Stimulated activated CD8-positive, alpha-beta memory T cell treated with anti-CD3 and anti-CD28 coated beads, Interleukin-15, amount 100 ng/mL, for 24 hours (primary cell): ENCODE data around the gene PGAP3.

ENCODE experiments used
- DNase-seq: peaks from one replicate; pipeline ENCODE4 v3.0.0-alpha.2; 2020; ENCODE audit warnings: low read depth

Gene PGAP3

DNA sequence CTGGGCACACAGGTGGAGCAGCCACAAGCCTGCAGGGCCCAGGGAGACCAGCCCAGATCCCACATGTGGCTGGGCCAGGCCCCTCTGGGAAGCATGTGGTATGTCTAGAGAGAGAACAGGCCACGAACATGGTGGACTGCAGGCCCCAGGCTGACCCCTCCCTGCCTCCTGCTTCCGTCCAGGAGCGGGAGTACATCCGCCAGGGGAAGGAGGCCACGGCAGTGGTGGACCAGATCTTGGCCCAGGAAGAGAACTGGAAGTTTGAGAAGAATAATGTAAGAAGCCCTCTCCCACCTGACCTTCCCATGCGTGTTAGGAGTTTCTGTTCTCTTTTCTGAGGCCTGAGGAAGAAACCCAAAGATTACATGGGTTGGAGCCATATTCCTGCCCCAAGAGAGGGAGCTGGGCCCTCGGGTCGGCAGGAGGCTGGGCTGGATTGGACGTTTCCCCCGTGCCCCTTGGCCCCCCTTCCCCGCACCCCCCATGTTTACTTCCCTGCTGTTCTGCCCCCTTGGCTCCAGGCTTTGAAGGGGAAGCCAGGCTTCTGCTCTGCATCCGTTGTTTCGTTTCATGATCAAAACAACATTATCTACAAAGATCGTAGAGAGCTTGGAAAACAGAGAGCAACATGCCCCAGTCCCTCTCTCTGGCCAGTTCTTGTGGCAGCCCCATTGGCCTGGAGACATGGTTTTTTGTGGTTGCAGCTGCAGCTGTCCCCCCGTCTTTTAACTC, 28.4 kb downstream of the PGAP3 start:
- DNase-seq = no peak

DNA sequence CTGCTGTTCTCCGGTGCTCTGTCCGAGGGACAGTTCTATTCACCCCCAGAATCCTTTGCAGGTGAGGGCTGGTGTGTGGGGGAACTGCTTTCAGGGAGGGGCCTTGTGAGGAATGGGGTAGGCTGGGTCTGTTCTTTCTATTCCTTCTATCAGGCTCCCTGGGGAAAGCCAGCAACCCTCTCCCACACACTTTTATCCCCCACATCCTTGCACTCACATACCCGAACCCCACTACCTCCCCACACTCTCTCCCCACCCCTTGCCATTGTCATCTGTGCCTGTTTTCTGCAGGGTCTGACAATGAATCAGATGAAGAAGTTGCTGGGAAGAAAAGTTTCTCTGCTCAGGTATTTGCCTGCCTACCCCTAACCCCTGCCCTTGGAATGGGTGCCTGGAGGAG, 29.1 kb downstream of the PGAP3 start:
- DNase-seq = no peak

DNA sequence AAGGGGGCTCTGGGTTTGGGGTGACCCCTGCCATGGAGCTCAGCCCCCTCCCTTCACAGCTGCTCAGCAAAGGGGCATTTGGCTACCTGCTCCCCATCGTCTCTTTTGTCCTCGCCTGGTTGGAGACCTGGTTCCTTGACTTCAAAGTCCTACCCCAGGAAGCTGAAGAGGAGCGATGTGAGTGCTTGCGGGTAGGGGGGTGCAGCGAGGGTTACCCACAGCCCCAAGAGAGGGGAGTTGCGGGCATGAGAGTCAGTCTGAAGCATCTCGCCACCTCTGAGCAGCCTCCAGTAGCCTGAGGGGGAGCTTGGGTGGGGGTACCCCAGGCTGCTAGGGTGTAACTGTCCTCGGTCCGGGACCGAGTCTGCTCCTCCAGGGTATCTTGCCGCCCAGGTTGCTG, 29.5 kb downstream of the PGAP3 start:
- DNase-seq = no peak

DNA sequence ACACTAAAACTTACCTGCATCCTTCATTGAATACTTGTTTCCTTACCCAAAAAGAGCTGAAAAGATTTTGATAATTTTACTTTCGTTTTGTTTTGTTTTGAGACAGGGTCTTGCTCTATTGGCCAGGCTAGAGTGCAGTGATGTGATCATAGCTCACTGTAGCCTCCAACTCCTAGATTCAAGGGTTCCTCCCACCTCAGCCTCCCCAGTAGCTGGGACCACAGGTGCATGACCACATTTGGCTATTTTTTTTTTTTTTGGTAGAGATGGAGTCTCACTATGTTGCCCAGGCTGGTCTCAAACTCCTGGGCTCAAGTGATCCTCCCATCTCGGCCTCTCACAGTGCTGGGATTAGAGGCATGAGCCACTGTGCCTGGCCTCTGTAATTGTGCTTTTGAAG, 32.8 kb downstream of the PGAP3 start:
- no peak for DNase-seq

DNA sequence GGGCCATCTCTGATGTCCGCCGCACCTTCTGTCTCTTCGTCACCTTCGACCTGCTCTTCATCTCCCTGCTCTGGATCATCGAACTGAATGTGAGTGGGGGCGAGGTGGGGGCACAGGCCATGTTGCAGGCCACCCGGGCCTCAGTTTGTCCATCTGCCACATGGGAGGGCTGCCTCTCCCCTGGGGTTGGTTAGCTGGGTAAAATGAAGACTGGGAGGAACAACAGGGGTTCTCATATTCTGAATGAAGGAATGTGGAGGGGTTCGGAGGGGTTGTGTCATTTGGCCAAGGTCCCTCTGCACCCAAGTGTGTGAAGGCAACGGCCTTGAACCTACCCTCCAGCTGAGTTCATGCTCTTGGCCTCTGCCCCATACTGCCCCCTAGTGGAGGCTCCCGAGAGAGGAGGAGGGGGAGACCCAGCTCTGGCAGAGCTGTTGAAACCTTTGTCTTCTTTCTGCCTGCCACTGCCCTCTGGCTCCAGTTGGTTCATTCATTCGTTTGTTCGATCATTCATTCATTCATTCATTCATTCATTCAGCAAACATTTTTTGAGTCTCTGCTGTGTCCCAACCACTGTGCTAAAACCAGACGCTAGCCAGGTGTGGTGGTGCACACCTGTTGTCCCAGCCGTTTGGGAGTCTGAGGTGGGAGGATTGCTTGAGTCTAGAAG, 34.1 kb downstream of the PGAP3 start:
- peak; percentile 60 for DNase-seq

DNA sequence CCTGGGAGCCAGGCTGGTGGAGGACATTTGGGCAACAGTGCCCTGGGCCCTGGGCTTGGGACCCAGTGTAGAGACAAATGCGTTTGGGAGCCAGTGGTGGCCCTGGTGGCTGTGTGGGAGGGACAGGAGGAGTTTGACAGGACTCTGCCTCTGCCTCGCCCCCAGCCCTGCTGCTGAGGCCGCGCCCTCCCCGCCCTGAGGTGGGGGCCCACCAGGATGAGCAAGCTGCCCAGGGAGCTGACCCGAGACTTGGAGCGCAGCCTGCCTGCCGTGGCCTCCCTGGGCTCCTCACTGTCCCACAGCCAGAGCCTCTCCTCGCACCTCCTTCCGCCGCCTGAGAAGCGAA, 34.6 kb downstream of the PGAP3 start:
- no peak for DNase-seq

DNA sequence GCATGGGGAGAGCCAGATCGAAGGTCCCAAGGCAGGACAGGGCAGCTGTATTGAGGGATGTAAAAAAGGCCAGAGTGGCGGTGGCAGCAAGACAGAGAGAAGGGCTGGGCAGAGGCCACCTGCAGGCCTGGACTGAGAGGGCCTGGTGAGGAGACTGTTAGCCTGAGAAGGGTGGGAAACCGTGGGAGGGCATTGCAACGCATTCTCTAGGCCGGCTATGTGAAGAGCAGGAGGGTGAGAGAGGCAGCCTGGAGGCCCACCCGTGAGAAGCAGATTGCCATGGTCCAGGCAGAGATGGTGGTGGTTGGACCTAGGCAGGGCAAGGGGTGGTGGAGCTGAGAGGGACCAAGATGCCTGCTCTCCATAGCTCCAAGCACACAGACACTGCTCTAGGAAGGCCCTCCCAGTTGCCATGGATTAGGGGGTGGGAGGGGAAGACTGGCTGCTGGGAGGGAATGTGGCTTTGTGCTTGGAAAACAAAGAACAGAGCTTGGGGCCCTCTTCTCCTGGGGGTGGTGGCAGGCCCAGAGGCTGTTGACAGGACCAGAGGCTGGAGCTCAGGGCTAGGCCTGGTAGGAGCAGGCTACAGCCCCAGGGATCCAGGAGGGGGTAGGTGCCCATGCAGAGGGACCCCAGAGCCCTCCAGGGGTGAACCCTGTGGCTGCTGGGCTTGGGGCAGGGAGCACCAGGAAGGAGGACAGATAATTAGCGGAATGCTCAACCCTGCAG, 35.1 kb downstream of the PGAP3 start:
- DNase-seq = no peak

DNA sequence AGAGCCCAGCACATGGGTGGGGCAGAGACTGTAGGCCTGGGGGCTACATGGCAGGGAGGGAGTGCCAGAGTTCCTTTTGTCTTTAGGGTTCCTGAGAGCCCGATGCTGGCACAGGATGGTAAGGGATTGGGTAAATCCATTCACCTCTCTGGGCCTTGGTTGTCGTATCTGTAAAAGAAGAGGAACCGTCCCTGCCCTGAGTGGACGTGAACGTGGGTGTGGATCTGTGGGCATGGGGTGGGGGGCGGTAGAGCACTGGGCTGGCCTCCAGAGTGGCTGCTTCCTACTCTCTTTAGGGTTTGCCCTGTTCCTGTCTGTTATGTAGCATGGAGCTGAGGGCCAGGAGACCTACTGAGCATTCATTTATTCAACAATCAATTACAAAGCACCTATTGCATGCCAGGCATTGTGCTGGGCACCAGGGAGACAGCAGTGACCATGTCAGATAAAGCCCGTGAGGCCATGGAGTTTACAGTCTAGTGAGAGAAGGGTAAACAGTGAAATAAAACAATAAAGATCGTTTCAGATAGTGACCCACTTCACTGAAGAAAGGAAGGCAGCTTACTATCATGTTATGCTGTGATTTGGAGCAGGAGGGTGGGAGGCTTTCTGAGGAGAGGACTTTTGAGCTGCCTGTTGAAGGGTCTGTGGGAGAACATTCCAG, 35.8 kb downstream of the PGAP3 start:
- no peak for DNase-seq

DNA sequence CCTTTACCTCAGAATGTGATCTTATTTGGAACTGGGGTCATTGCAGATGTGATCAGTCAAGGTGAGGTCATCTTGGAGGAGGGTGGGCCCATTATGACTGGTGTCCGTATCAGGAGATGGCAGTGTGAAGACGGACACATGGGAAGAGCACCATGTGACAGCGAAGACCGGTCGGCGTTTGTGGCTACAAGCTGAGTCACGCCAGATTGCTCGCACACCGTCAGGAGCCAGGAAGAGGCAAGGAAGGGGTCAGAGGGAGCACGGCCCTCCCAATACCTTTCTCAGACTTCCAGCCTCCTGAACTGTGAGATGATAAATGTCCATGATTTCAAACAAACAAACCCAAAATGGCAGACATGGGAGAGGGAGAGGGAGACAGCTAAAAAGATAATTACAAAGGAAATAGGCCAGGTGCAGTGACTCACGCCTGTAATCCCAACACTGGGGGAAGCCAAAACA, 37.7 kb downstream of the PGAP3 start:
- no peak for DNase-seq

DNA sequence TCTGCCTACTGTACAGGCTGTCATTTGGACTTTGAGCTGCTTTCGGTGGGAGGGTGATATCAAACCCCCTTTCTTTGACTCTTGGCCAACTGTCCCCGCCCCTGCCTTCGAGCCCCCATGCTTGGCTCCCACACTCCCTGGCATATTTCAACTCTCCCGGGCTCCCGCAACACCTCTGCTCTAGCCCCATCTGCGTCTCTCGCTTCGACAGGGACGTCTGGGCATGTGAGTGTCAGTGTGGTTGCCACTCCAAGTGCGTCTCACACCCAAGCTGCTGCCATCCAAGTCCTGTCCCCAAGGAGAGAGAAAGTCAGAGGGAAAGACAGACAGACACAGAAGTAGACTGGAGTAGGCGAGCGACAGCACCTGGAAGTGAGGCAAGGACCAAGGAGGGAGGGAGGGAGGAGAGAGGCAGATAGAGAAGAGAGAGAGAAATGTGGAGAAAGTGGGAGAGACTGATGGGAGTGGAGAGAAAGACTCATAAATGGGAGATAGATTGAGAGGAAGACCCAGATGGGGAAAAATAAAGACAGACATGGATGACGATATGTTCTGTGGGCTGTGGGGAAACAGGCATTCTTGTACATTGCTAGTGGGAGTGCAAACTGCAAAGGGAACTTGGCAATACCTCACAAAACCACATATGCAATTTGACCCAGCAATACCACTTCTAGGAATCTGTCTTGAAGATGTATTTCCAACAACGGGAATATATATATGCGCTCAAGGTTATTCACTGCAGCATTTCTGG, 39.1 kb downstream of the PGAP3 start:
- DNase-seq = no peak

DNA sequence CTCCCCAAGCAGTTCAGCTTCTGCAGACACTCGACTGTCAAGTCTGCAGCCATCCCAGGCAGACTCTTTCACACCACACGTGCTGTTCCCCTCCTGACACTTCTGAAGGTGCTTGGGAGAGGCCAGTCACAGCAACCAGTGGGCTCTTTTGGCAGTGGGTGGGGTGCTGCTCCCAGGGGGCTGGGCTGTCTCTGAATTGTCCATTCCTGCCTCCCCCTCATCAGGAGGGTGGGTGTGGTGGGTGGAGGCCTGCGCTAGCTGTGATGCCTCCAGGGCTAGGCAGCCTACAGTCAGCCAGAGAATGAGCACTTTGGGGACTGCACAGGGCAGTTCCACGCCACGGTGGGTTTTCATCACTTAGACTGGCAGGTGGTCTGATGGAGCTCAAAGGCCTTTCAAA, 40.6 kb downstream of the PGAP3 start:
- no peak for DNase-seq

DNA sequence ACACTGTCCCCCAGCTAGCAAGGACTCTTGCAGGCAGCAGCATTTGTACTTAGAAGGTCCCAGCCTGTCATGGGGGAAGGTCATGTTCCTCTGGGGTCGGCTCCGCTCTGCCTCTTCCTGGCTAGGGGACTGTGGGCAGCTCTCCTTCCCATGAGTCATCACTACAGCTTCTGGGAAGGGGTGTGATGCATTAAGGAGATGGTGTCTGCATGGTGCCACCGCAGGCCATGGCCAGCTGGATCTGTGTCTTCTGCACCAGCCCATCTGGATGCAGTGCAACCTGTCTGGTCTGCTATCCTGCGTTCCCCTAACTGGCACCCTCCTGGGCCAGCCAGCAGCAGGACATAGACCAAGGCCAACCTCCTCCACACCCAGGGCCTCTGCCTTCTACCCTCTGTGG, 44.6 kb downstream of the PGAP3 start:
- DNase-seq = no peak

DNA sequence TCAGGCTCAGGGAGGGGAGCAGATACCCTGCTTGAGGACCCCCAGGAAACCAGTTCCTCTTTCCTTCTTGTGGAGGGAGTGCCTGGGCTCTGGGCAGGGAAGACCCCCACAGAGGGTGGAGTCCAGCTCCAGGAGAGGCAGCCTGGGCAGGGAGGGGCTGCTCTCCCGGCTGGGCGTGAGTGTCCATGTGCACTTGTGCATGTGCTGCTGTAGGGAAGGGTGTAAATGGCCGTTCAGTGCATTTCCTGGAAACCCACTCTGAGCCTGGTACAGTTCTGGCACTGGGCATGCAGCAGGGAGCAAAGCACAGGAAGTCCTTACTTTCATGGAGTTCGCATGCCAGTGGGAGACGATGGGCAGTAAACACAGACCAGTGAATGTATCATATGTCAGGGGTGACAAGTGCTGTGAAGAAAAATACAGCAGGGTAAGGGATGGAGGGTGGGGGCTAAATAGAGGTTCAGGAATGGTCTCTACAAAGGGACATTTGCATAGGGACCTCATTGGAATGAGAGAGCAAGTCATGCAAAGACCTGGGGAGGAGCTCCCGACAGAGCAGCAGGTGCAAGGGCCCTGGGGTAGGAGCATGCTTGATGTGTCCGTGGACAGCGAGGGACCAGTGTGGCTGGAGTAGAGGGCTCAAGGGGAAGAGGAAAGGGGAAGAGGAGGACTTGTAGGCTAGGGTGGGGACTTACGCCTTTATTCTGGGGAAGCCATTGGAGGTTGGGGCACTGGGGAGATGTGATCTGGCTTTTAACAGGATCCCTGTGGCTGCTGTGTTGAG, 45.4 kb downstream of the PGAP3 start:
- DNase-seq = no peak

DNA sequence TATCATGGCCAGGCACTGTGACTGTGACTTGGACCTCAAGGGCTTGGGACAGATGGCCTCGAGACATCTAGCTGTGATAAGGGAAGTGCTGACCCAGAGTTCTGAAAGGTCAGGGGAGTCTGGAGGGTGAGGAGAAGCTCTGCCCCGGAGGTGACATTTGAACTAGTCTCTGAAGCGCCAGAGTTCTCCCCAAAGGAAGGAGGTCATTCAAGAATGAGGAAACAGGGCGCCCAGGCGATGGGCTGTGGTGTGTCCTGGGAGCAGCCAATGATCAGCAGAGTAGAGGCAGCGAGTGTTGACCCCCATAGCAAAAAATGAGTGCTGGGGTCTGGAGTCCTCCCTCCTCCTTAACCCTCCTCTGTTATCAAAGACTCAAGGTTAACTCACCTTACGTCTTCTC, 46.0 kb downstream of the PGAP3 start:
- DNase-seq = no peak

DNA sequence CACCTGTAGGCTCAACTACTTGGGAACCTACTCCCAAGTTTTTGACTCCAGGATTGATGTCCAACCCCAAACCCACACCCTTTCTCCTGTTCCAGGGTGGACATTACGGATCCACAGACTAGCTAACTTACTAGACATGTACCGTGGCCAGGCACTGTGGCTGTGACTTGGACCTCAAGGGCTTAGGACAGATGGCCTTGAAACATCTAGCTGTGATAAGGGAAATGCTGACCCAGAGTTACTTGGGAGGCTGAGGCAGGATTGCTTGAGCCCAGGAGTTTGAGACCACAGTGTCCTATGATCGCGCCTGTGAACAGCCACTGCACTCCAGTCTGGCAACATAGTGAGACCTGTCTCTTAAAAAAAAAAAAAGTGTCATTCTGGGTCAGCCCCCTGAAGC, 46.8 kb downstream of the PGAP3 start:
- DNase-seq = no peak

DNA sequence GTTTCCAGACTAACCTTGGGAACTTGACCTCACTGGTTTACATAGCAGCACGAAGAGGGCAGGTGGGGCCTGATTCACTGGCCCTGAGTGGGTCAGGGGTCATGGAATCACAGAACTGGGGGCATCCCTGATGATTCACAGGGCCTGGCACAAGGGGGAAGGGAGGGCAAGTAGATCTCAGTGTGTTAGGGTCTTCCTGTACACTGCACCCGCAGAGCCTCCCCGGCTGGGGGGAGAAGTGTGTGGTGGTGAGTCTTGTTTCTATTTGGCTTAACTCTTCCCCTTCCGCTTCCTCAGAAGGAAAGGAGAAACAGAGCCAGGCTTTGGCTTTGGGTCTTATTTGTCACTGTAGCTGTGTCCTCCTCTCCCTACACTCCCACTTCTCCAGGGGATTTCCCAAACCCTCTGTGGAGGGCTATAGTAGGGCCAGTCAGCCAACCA, 47.2 kb downstream of the PGAP3 start:
- no peak for DNase-seq

DNA sequence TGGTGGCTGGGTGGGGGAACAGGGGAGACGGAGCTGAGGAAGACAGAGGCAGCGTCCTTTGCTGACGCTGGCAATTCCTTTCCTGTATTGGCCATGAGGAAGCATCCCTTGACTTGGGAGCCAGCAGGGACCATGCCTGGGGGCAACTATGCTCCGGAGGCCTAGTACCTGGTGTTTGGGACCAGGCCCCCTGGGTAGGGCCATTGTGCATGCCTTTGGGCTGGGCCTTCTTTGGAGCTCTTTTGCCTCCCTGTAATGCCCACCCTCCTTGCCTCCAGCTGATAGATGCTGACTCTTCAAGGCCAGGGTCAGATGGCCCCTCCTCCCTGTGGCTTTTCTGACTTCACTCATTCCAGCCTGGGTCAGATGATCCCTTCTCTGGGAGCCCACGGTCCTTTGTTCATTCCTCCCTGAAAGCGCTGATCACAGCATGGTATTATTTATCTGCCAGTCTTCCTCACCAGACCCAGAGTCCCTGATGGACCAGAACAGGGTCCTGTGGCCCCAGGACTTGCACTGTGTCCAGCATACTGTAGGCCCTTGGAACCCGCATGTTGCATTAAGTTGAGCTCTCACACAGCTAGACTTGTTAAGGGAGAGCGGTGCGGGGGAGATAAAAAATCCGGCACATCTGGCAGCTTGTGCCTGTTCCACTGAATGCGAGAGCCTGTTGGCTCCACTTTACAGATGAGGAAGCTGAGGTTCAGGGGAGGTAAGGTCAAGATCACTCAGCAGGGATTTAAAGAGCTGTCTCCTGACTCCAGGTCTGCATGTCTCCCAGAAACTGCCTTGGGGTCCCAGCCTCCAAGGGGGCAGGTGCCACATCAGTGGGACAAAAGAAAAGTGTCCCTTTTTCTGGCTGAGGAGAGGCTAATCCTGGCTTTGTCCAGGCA, 48.0 kb downstream of the PGAP3 start:
- DNase-seq = no peak

DNA sequence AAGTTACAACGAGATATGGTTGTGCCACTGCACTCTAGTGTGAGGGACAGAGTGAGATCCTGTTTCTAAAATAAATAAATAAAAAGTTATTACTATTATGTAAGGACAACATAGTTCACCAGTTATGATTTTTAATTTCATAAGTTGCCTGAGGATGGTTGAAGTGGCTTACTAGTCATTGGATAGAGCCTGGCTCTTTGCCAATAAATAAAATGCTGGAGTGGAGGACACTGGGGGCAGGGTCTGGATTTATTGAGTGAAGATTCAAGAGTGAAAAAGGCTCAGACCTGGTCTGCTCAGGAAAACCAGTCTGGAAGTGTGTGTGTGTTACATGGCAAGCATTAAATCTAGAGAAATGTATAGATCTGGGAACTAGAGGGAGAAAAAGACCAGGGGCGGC, 48.8 kb downstream of the PGAP3 start:
- no peak for DNase-seq

DNA sequence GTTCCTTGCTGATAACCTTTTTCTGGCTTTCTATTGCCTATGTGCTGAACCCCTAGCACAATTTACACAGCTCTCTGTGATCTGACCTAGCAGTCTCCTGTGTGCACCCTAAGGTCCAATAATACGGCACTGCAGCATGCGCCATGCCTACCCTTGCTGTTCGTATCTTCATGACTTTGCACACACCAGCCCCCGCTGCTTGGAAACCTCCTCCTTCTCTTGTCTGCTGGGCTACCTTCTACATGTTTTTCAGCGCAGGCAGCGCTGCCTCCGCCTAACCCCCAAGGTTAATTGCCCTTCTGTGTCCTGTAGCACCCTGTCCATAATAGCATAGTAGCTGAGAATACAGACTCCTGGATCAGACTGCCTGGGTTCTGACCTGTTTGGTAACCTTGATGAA, 49.5 kb downstream of the PGAP3 start:
- no peak for DNase-seq
